NCI-H774 (cell line): ENCODE measurements around the gene ENDOD1.
"Not testable (repeated sequence)": the region's sequence is repeated elsewhere in the genome, so short reads cannot be mapped to it uniquely, and the experiment has no call there.

Experiments
- DNase-seq: peaks from one replicate; lab custom pipeline; 2025; lab: John Stamatoyannopoulos, UW

Gene ENDOD1, protein sequence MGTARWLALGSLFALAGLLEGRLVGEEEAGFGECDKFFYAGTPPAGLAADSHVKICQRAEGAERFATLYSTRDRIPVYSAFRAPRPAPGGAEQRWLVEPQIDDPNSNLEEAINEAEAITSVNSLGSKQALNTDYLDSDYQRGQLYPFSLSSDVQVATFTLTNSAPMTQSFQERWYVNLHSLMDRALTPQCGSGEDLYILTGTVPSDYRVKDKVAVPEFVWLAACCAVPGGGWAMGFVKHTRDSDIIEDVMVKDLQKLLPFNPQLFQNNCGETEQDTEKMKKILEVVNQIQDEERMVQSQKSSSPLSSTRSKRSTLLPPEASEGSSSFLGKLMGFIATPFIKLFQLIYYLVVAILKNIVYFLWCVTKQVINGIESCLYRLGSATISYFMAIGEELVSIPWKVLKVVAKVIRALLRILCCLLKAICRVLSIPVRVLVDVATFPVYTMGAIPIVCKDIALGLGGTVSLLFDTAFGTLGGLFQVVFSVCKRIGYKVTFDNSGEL

DNA sequence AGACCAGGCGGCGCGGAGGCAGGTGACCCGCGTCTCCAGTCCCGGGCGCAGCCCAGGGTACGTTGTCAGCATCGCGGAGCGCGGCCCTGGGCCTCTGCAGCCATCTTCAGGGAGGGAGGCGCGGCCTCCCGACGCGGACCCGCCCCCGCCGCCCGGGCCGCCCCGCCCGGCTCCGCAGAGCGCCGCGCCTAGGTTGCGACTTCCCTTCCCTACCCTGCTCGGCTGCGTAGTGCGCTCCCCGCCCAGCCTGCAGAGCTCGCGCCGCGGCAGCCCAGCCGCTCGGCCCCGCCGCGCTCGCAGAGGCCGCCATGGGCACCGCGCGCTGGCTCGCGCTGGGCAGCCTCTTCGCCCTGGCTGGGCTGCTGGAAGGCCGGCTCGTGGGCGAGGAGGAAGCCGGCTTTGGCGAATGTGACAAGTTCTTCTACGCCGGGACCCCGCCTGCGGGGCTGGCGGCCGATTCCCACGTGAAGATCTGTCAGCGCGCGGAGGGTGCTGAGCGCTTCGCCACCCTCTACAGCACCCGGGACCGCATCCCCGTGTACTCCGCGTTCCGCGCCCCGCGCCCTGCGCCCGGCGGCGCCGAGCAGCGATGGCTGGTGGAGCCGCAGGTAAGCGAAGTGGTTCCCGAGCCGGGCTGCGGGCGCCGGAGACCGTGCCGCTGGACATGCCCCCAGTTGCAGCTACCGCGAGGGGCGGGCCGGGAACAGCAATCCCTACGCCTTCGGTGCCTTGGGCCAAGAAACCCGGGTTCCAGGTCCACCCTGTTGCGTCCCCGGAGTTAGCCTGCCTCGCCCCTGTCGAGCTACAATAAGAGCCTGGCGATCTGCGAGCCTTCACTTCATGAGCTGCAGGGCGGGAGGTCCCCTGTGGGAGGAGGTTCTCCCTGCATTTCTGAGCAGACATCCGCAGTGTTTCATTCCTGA lies at the start of gene ENDOD1:
TSS of gene ENDOD1 (plus strand) at position 227 of the 923 bp plus-strand sequence. CDS start at position 309, 82 bp downstream.
- peak; percentile 81 for DNase-seq

DNA sequence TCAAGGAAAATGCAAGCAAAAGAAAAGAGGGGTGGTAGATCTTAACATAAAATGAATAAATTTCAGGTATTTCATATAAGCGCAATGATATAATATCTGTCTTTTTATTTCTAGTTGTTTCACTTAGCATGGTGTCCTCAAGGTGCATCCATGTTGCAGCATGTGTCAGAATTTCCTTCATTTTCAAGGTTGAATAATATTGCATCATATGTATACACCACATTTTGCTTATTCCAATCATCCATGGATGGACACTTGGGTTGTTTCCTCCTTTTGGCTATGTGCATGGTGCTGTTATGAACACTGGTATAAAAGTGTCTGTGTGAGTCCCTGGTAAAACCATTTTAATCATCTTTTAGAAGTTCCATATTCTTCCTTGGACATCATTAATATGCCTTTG lies 47.4 kb upstream of the ENDOD1 start:
- no peak for DNase-seq

DNA sequence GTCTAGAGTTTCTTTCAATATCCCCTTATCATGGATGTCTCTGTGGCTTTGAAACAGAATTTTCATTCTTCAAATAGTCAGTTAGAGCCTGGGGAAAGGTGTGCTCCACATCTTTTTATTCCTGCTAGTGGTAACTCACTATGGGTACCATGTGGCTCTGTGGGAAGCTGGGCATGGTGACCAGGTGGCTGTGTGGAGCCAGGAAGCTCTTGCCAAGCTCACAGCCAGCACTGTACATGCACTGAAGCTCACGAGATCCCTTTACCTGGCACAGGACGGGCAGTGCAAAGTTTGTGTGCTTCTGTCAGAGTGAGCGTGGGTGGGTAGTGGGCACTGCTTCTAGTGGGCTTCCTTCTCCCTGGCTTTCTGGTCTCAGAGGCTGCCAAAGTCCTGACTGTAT lies 46.7 kb upstream of the ENDOD1 start:
- no peak for DNase-seq

DNA sequence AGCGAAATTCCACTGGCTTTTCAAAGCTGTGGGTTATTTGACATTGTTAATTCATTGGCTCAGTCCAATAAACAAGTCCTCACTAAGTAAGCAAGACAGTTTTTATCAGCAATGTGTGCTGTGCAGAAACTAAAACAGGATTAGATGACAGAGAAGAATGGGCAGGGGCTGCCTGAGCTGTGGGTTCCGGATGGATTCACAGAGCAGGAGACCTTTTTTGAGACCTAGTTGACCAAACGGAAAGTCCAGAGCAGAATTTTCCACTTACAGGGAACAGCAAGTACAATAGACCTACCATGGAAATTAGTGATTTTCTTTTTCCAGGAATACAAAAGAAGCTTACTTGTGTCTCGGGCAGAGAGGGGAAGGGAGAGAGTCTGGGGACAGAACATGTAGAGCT lies 45.6 kb upstream of the ENDOD1 start:
- DNase-seq, result no peak

DNA sequence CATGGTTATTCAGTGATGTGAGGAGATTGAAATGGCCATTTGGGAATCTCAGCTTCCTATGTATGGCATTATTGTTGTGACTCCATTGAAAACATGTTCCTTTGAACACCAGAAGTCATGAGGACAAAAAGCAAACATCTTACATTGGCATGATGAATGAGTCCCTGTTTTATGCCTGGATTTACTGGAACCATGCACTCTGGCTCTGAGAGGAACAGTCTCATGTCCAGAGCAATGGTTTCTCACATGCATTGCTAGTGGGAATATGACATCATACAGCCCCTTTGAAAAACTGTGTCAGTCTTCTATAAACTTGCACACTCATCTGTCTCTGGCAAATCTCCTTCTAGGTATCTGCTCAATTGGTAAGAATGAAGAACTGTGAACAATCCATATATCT lies 43.8 kb upstream of the ENDOD1 start:
- DNase-seq, result no peak

DNA sequence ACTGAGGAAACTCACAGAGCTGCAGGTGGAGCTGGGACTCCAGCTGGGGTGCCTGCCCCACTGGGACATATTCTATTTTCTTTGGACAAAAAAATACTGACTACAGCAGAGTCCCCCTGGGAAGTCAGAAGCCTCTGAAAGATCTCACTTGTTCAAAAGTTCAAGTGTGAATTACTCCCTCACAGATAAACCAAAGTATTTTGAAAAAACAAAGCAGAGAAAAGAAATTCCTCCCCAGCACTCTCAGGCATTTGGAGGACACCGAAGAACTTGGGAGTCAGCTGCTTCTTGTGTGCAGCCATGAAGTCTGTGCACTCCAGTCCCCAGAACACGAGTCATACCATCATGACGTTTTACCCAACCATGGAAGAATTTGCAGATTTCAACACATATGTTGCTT lies 40.5 kb upstream of the ENDOD1 start, which contains the start of gene KDM4F:
TSS of gene KDM4F (plus strand) at position 301 of the 400 bp plus-strand sequence.
- DNase-seq, result not testable (repeated sequence)

DNA sequence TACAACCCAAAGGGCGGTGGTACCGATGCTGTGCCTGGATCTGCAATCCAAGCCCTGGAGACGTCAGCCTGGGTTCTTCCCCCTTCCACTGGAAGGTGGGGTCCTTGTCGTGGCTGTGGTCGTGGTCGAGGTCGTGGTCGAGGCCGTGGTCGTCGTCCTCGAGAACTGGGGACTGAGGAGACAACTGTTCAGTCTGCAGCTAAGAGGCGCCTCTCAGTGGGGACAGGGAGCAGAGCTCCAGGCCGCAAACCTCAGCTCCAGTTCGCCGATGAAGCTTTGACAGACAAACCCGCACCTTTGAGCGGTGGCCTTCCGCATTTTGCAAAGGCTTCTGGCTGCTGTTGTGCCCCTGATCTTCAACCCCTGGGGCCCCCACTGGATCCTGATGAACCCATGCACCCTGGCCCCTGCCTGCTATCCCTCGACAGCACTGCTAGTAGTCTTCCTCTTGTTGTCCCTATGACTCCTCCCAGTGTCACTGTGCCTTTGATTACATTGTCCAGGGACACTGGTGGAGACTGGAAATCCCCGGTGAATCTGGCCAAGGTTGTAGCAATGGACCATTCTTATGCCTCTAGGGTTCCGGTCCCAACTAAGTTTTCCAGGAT lies 38.9 kb upstream of the ENDOD1 start:
- no peak for DNase-seq

DNA sequence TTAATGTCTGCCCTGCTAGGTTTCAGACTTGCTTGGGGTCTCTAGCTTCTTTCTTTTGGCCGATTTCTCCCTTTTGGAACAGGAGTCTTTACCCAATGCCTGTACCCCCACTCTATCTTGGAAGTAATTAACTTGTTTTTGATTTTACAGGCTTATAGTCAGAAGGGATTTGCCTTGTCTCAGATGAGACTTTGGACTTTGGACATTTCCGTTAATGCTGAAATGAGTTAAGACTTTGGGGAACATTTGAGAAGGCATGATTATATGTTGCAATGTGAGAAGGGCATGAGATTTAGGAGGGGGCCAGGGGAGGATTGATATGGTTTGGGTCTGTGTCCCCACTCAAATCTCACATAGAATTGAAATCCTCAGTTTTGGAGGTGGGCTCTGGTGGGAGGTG lies 35.3 kb upstream of the ENDOD1 start:
- no peak for DNase-seq

DNA sequence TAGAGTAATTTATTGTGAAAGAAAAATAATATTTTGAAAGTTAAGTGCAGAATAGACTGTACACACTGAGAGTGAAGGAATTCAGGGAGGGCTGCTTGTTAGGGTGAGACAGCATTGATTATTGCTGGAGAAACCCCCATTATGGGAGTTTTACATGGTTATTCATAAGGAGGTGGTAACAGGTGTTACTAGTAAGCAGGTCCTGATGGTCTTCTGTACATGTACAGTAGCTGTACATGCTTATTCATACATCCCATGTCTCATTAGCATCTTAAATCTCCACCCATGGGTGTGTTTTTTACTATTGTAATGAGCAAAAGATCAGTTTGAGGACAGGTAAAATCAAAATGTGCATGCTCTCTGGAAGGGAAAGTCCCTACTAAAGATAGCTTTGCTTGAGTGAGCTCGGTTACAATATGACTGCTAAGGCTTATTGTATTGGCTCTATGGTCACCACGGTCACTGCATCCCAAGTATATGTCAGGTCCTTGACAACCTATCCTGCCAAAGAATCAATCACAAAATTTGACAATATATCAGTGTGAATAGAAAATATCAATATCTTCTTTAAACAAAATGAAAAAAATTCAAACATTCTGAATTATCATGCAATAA lies 34.3 kb upstream of the ENDOD1 start:
- DNase-seq, result no peak

DNA sequence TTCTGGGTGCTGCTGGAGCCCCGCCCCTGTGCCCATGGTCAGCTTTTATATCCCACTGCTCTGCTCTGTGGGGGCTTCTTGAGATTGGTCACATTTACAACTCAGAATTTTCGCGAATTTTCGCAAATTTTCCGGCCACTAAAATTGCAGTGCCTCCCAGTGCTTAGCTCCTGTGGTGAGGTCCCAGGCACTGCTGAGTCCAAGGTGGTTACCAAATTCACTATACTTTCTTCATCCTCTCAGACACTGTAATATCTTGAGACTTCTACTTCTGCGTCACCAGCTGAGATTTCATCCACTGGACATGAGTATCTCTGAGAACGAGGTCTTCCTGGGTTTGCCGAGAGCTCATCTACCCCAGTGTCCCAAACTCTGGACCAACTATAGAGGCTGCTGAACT lies 31.7 kb upstream of the ENDOD1 start:
- no peak for DNase-seq

DNA sequence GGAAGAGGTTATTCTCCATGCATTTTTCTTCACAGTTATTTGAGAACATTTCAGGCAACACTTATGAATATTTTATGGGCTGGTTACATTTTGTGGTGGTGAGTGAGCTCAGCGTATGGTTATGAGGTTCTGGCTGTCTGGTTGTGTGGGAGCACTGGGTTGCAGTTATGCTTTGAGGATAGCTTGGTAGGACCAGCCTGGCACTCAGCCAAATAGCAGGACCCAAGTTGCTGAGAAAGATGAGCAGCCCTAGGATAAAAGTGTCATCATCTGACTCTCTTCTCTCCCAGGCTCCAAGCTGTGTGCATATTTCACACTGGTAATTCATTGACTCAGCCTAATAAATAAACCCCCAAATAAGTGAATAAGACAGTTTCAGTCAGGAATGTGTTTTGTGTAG lies 31.0 kb upstream of the ENDOD1 start:
- no peak for DNase-seq

DNA sequence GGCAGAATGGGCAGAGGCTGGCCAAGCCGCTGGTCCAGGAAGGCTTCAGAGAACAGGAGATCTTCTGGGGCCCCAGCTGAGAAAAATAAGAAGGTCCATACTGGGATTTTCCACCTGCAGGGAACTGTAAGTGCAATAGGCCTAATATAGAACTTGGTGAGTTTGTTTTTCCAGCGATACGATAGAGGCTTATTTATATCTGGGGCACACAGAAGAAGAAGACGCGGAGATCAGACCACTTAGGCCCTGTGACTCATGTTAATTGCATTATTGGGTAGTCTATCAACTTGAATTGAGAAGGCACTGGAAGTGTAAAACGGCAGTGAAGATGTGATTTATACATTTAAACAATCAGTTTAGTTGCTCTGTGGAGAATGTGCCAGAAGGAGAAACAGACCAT lies 30.6 kb upstream of the ENDOD1 start:
- no peak for DNase-seq

DNA sequence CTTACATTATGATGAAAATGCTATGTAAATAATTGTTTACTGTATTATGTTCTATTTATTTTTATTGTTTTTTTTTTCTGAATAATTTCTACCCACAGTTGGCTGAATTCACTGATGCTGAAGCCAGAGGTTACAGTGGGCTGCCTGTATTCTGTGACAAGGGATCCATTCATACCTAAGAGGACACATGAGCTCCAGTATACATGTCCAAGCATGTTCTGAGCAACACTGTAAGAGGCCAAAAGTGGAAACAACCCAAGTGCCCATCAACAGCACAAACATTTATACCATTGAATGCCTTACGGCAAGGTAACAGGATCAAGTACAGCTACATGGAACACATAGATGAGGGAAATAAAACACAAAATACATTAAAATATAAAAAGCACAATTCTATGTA lies 24.3 kb upstream of the ENDOD1 start:
- DNase-seq, result no peak

DNA sequence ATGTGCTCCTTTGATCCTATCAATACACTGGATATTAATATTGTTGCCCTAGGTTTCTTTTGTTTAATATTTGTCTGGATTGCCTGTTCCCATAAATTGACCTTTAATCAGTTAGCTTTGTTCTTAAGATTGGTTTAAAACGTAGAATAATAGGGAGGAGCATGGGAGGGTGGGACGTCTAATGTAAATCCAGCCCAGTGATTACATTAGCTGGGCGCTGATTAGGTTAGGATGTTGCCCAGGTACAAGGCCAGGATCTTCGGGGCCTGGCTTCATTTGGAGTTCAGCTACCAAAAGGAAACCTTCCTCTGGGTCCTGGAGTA lies 23.0 kb upstream of the ENDOD1 start, which contains the start of gene SRSF8:
TSS of gene SRSF8 (plus strand) at position 204 of the 323 bp plus-strand sequence. CDS start 308 bp downstream, outside the sequence.
- DNase-seq, result peak; percentile 83

DNA sequence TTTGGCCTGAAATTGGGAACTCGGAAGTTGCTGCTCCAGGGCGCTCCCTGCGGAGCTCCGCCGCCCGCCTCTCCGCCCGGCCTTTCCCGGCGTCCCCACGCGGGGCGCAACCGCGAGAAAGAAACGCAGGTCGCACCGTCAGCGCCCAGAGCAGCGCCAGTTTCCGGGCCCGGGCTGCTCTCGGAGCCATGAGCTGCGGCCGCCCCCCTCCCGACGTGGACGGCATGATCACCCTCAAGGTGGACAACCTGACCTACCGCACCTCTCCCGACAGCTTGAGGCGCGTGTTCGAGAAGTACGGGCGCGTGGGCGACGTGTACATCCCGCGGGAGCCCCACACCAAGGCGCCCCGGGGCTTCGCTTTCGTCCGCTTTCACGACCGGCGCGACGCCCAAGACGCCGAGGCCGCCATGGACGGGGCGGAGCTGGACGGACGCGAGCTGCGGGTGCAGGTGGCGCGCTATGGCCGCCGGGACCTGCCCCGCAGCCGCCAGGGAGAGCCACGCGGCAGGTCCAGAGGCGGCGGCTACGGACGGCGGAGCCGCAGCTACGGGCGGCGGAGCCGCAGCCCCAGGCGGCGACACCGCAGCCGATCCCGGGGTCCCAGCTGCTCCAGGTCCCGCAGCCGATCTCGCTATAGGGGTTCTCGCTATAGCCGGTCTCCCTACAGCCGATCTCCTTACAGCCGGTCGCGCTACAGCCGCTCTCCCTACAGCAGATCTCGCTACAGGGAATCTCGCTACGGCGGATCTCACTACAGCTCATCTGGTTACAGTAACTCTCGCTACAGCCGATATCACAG lies 22.4 kb upstream of the ENDOD1 start:
- peak; percentile 83 for DNase-seq

DNA sequence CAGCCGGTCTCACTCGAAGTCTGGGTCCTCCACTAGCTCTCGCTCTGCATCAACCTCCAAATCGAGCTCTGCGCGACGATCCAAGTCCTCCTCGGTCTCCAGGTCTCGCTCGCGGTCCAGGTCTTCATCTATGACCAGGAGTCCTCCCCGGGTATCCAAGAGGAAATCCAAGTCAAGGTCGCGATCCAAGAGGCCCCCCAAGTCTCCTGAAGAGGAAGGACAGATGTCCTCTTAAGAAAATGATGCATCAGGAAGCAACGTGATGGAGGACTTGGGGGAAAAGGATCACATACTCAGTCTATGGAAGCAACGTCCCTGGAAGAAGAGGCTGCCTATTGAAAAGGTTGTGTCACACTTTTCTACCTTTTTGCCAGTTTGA lies 21.8 kb upstream of the ENDOD1 start:
- no peak for DNase-seq

DNA sequence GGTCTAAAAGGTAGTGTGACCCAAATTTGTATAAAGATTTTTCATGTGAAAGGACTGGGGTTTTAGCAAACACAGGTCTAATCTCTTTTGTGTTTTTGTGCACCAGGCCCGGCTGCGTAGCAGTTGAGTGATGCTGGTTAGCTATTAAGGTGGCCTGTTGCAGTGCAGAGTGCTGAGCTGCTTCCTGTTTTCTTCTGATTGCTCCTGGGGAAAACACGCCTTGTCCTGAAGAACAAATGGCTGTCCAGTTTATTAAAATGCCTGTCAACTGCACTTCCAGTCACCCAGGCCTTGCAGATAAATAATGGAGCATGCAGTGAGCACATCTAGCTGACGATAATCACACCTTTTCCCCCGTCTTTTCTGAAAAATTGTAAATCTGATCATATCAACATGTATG lies 21.1 kb upstream of the ENDOD1 start:
- peak; percentile 88 for DNase-seq

DNA sequence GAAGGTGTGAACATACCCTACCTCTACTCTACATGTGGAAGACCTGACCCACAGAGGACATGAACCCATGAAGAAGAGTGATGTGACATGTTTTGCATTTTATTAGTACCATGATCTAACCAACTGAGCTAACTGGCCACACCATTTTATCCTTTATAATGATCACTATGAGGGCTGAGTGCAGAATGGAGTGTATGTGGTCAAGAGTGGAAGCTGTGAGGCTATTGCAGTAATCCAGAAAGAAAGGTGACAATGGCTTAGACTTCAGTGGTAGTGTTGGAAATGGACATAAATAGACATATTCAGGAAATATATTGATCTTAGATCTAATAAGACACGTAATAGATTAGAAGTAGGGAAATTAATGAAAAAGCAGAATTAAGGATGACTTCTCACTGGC lies 19.2 kb upstream of the ENDOD1 start:
- no peak for DNase-seq

DNA sequence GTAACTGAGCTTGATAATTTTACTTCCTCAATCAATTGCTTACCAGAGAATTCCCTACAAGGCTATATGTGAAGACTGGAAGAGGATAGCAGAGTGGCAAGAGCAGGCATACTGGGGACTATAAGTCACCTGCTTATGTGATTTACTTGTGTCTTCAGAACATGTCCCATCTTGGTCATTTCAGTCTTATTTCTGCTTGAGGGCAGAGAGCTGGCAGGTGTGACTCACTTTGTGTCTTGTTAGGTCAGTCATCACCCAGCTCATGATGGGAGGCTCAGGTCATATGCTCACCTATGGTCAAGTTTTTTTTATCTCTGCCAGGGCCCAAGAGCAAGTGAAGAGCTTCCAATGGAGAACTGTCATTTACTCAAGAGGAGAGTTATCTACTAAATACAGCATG lies 16.7 kb upstream of the ENDOD1 start:
- no peak for DNase-seq

DNA sequence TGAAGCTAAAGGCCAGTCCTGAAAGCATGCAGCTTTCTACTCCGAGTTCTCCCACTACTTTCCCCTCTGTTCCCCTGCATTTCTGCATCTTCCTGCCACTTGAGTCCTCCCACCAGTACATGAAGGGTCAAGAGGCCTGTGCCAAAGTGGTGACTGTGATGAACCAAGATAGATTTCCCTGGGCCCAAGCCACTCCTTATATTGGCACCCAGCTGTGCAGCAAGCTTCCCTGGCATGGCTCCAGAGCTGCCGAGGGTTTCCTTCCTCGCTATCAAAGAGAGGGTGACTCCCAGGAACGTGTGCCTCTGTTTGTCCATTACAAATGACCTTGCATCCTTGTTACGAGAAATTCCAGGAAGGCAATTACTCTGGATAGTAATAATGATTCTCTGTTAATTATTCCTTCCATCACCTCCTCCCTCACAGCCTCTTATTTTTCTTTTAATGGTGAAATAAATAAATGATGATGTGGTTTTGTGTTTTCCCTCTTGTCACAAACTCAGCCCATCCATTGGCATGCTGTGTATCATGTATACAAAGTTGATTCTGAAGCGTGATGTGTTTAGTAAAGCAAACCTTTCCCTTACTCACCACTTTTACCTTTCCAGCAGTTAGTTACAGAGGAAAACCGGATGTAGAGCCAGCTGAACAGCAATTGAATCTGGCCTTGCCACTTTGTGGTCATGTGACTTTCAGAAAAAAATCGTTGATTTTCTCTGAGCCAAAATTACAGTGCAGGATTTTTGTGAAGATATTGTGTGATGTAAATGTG lies 14.7 kb upstream of the ENDOD1 start:
- no peak for DNase-seq
